Fibroblast of skin of left quadriceps (primary cell): ENCODE measurements around the gene ADRB1.

Source experiments
- DNase-seq, 2 experiments: peaks; one replicate each; pipeline ENCODE4 v3.0.0-alpha.2; 2013; ENCODE audit warnings: low read depth in 2 of 2

Gene ADRB1

GRCh38 chr10:114026189-114027040, 17.3 kb upstream of the ADRB1 start:
- DNase-seq = peak; percentile 58 to 59

- DNase-seq = no peak
Measured at GRCh38 chr10:114027041-114027394, 16.6 kb upstream of the ADRB1 start.

- DNase-seq = no peak
Measured at GRCh38 chr10:114027951-114028350, 15.7 kb upstream of the ADRB1 start.

GRCh38 chr10:114028425-114028824, 15.2 kb upstream of the ADRB1 start:
- DNase-seq = no peak

DNA sequence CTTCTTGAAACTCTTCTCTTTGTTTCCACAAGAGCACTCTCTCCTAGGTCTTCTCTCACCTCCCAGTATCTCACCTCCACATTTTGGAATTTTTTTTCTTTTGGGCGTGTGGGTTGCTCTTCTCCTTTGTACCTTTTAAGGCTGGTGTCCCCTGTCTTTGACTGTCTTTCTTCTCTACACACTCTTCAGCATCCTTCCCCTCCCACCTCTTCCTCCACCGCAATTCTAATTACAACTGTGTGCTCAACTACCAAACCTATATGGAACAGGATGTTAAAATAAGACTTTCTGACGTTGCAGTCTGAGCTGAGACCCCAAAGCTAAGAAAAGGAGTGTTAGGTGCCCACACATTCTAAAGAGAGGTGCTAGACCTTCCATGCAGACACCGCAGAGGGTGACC, 14.0 kb upstream of the ADRB1 start:
- no peak for DNase-seq

DNA sequence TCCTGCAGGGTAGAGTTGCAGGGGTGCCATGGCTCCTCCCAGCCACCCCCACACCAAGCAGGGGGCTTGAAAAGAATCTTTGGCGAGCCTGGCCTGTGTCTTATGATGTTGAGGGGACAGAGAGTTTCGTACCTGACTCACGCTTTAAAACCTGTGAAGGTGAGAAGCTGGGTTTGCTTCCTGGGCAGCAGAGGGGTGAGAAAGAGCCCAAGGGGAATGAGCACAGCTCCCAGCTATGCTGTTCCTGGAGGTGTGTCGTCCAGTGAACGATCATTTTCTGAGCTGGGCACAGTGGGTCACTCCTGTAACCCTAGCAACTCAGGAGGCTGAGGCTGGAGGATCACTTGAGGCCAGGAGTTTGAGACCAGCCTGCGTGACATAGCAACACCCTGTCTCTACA, 13.5 kb upstream of the ADRB1 start:
- DNase-seq = no peak

- no peak for DNase-seq
Measured at GRCh38 chr10:114031073-114031972, 12.3 kb upstream of the ADRB1 start.

DNA sequence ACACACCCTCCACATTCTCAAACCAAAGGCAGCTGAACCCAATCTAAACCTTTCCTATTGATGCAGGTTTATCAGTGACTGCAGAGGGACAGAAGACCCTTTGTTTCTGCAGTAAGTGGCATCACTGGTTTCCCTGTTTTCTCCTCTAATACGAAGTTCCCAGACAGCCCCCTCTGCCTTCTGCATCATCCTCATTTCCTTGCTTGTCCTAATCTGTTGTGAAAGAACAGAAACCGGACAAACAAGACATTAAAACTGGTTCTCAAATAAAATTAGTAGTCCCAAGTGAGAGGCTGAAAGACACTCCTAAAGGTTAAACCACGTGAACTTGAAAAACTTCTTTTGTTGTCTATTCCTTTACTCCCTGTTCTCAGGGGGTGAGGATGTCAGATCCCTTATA, 10.1 kb upstream of the ADRB1 start:
- DNase-seq = no peak

DNA sequence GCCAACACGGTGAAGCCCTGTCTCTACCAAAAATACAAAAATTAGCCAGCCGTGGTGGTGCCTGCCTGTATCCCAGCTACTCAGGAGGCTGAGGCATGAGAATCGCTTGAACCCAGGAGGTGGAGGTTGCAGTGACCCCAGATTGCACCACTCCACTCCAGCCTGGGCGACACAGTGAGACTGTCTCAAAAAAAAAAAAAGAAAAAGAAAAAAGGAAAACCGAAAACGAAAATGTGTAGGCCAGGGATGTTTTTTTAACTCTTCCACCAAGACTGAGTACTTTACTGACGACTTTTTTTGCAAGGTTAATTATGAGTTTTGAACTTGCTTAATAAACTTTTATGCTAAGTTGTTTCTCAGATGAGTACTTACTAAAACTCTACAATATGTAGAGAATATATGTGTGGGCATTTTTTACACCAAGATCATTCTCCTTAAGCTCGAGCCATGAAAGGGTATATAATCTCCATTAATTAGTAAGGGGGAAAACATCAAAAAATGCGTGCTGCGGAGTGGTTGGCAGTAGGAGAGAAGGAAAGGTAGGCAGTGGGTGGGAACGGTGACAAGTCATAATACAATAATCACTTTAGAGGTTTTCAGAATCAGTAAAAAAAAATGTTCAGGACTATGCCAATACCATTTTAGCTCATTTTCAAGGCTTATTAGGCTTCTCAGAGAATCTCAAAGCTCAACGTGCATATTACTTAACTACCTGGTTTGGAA, 8.6 kb upstream of the ADRB1 start:
- DNase-seq = no peak

DNA sequence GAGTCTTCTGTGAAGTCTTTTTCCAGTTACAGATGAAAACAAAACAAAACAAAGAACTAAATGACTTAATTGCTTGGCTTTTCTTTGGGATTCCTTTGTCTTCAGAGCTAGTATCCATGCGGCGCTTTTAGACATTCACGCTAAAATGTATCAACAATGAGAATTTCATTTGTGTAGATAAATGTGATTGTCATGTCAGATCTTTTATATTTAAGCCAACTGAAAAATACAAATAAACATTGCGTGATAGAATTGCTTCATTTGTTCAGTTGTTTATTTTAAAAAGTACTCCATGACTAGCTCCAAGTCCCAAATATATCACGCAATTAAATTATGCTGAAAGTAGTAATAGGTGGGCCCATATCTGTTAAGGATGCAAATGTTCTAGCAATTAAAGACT, 7.9 kb upstream of the ADRB1 start:
- DNase-seq = no peak

- DNase-seq = no peak
Measured at GRCh38 chr10:114038819-114039218, 4.8 kb upstream of the ADRB1 start.

GRCh38 chr10:114041166-114041565, 2.5 kb upstream of the ADRB1 start:
- DNase-seq = no peak

DNA sequence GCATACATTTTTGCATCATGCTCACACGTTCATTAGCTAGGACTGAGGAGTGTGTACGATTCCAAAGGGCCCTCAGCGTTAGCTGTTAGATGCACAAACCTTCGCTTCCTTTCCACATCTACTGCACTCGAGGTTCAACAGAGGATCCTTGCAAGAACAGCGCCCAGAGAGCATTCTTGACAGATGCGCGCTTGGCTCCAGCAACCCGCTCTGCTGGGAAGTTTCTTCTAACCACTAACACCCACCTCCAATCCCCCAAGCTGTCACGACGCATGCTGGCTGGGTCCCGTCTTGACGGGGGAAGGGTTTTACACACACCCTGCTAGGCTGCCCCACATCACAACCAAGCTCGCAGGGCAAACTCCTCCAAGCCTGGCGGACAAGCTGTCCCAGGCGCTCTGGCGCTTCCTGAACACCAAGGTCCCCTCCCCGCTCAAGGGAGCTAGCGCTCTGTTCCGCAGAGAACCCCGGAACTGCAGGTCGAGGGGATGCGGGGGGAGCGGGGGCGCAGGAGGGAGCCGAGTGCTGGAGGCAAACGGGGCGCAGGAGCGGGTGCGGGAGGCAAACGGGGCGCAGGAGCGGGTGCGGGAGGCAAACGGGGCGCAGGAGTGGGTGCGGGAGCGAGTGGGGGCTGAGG, 653 bp upstream of the ADRB1 start:
- DNase-seq = no peak

DNA sequence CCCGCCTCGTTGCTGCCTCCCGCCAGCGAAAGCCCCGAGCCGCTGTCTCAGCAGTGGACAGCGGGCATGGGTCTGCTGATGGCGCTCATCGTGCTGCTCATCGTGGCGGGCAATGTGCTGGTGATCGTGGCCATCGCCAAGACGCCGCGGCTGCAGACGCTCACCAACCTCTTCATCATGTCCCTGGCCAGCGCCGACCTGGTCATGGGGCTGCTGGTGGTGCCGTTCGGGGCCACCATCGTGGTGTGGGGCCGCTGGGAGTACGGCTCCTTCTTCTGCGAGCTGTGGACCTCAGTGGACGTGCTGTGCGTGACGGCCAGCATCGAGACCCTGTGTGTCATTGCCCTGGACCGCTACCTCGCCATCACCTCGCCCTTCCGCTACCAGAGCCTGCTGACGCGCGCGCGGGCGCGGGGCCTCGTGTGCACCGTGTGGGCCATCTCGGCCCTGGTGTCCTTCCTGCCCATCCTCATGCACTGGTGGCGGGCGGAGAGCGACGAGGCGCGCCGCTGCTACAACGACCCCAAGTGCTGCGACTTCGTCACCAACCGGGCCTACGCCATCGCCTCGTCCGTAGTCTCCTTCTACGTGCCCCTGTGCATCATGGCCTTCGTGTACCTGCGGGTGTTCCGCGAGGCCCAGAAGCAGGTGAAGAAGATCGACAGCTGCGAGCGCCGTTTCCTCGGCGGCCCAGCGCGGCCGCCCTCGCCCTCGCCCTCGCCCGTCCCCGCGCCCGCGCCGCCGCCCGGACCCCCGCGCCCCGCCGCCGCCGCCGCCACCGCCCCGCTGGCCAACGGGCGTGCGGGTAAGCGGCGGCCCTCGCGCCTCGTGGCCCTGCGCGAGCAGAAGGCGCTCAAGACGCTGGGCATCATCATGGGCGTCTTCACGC, 825 bp downstream of the ADRB1 start:
- DNase-seq = no peak

- DNase-seq = no peak
Measured at GRCh38 chr10:114045136-114046086, 1.7 kb downstream of the ADRB1 start.

GRCh38 chr10:114046087-114046458, 2.4 kb downstream of the ADRB1 start:
- no peak for DNase-seq

DNA sequence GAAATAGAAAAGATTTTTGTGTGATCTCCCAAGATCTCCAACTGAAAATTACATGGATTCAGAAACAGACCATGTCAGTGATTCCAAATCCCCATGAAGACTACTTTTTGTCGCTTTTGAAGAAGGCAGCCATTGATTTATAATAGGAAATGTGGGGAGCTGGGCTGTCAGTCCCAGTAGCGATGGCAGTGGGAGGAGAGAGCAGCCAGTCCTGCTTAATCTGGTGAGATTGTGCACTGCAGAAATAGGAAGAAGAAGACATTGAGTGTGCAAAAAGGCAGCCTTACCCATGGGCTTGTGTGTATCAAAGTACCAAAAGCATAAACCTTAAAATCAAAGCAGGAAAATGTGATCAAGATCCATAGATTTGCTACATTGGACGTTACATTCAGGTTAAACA, 4.8 kb downstream of the ADRB1 start:
- no peak for DNase-seq

DNA sequence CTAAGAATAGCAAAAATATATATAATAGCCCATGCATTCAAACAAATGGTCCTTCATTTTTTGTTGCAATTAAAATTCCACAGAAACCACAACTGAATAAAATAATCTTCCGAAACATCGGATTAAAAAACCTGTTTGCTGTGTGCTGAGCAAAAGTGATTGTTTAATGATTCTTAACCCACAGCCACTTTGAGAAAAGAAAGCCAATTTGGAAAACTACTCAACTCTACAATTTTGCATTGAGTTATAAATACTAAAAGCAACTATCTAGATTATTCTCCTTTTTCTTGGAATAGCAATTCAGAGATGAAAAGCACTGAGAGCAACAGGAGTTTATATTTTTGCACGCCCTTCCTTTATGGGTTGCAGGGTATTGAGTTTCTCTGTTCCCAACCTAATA, 8.0 kb downstream of the ADRB1 start:
- DNase-seq = no peak

DNA sequence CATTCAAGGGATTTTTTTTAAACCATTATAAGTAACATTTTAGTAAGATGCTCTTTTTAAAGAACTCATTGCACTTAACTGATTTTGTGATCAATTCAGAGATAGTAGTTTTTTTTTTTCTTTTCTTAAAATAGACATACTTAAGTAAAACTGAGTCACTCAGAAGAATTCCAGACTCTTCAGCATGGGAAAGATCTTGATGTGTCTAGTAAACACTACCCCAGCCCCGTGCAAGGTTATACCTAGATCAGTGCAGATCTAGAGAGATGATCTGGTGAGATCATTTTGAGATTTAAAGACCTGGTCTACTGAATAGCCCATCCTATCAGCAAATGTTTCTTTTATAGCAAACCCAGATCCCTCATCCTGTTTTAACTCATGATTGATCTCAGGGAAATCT, 8.6 kb downstream of the ADRB1 start:
- no peak for DNase-seq

GRCh38 chr10:114053946-114054345, 10.3 kb downstream of the ADRB1 start:
- peak; percentile 54 to 63 for DNase-seq
